GM18870 (cell line): ENCODE results near the gene KCNG4.
"Not testable (repeated sequence)": the region's sequence is repeated elsewhere in the genome, so short reads cannot be mapped to it uniquely, and the experiment has no call there.

Experiments used
- ATAC-seq: cut with Tn5 transposase; IDR thresholded peaks from one replicate; pipeline ENCODE4 v1.9.1; 2021; ENCODE audit warnings: moderate library complexity; ENCODE audit not compliant: unreplicated experiment

KCNG4 gene

DNA sequence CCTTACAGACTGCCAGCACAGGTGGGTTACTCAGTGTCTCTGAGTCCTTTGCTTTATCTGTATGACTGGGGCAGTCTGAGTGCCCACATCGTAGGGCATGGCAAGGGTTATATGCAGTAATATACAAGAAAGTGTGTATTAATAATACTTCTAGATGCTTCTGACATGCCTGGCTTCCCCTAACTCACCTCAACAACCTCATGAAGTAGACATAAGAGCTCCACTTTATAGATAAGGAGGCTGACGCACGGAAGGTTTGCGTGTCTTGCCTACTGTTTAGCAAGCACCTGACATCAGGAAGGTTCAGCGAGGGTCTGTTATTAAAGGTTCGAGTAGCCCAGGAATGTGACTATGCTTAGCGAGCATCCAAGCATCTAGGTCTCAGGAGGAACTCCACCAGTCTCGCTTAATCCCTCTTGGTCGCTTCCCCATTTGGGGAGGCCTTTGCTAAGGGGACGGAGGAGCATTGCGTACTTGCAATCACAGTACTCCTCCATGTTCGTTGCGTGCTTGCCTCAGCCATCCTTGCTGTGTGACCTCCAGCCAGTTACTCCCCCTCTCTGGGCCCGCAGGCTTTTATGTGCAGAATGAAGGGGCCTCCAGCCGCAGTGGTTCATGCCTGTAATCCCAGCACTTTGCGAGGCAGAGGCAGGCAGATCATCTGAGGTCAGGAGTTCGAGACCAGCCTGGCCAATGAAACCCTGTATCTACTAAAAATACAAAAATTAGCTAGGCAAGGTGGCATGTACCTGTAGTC, 1.6 kb downstream of the KCNG4 start:
- ATAC-seq = no peak

DNA sequence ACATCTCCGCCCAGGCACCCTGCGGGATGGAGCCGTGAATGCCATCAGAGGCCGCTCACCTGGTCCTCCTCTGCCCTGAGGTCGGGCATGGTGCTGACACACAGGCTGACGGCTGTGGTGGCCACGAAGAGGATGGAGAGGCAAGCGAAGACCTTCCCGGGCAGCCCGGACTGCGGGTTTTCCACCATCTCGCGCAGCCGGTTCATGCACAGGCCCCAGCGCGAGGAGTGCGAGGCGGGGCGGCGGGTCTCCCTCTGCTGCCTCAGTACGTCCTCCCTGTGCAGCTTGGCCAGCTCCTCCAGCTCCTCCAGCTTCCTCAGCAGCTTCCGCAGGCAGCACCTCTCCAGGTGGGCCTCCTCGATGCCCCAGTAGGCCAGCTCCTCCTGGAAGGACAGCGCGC, 3.1 kb downstream of the KCNG4 start:
- ATAC-seq = no peak

DNA sequence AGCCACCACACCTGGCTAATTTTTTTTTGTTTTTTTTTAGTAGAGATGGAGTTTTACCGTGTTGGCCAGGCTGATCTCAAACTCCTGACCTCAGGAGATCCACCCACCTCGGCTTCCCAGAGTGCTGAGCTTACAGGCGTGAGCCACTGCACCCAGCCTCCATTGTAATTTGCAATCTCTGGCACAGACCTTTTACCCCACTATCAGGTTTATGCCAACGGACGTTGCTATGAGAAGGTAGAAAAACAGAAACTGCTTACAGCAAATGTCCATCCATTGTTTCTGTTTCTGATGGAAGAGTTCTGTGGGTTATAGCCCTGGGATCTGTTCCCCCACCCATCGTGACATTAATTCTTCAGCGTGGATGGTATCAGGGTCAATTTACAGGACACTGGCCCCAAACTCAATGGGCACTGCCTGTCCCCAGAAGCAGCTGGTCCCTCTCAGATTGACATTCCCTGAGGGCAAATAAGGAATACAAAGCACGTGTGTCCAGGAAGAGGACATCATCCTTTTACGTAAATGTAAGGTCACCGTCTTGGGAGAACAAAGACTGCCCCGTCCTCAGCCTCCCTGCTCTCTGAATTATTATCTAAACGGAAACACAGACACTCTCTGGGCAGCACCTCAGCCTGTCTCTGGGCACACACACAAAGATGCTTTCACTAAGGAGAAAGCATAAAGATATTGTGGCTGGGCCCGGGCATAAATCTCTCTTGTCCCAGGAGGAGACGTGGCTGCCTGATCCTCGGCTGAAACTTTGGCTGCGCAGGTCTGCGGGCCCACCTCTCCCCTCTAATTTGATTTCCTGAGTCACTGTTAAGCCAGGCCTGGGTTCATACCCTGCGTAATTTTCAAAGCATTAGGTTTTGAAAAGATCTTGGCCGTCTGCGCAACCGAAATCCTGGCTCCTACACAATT, 5.2 kb downstream of the KCNG4 start:
- no peak for ATAC-seq

DNA sequence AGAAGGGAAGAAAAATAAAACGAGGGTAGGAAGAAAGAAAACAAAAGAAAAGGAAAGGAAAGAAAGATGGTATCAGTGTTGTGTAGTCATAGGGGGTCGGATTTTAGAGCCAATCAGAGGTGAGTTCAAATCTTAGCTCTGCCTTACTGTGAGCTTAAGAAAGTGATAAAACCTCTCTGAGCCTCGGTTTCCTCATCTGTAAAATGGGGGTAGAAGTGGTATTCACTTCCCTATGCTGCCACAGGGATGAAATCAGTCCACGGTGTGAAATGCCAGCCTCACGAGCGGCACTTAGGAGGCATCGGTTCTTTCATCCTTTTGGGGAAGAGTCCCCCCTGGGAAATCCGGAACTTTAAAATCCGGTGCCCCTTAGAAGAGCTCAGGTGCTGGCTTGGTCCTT, 6.1 kb downstream of the KCNG4 start:
- ATAC-seq = no peak

DNA sequence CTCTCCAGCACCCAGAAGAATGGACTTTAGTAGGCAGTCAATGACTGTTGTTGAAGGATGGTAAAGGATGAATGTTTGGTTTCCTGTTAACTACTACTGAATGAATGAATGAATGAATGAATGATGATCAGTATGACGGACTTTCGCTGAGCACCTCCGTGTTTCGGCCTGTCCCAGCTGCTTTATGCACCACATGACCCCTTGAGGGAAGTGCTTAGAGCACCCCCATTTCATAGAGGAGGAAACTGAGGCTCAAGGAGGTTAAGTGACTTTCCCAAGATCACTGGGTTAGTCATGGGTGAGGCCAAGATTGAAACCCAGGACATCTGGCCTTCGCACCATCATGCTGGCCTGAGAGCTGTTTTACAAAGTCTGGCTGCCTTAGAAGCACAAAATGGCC, 6.8 kb downstream of the KCNG4 start:
- ATAC-seq = no peak

DNA sequence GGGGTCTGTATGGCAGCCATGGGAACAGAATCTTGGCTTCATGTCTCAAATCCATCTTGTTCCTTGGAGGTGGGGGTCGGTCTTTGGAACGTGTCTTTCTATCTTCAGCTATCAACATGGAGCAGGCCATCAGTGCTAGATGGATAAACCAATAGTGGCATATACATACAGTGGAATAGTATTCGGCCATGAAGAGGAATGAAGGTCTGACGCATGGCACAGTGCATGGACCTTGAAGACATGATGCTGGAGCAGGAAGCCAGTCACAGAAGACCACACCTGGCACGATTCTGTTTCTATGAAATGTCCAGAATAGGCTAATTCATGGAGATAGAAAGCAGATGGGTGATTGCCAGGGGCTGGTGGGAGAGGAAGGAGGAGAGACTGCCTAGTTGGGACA, 7.8 kb downstream of the KCNG4 start:
- ATAC-seq = no peak

DNA sequence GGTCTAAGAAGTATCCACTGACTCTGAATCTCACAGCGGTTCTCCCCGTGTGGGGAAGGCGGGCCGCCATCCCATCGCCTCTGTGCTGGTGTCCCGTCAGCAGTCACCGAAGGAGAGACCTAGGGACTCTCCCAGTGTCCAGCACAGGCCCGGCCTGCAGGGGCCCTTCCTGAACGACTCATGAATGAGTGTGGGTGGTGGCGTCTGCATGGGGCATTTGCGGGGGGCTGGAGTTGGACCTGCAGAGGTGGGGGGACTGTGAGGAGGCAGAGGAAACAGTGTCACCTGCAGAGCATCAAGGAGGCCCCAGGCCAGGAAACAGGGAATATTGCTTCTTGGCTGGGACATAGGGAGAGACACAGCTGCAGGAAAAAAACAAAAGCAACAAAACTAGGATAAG, 10.3 kb downstream of the KCNG4 start:
- ATAC-seq = no peak

DNA sequence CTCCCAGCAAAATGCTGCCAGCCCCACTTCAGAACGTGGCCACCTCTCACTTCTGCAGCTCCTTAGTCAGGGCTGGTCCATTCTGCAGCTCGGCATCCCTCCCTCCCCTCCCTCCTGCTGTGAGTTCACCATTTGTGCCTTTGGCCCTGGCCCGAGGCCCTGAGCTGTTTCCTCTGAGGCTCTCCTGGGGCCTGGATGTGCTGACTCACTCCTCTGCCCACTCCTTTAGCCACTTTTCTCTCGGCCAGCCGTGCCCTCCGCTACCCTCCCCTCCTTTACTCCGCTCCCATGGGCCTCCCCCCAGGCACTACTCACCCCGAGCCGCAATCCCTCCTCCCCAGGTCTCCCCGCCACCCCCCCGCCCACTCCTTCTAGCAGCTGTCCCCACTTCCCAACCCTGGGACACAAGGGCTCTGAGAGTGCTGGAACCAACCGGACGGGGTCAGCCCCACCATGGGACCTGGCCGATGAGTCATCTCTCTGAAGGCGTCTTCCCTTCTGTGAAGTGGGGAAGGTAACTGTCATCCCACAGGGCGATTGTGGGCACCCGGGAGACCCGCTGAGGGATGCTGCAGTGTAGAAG, 11.5 kb downstream of the KCNG4 start:
- no peak for ATAC-seq

DNA sequence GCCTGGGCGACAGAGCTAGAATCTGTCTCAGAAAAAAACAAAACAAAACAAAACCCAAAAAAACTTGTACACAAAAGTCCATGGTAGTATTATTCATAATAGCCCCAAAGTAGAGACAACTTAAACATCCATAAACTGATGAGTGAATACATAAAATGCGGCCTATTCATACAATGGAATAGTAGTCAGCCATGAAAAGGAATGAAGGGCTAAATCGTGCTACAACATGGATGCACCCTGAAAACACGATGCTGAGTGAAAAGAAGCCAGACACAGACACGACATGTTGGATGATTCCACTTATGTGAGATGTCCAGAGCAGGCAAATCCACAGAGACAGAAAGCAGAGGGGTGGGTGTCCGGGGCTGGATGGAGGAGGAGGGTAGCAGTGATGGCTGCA, 12.3 kb downstream of the KCNG4 start:
- no peak for ATAC-seq

DNA sequence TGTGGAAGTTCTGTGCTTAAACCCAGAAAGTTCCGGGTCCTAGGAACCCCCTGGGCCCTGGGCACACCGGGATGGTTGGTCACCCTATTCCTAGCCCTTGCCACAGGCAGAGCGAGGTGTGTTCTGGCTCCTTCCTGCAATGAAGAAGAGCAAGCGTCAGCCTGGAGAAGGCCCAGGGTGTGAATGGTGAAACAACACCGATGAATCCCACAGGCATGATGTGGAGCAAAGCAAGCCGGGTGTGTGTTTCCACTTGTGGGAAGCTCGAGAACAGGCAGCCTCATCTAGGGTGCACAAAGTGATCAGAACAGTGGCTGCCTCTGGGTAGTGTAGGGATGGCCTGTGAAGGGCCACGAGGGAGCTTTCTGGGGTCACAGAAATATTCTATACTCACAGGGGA, 13.8 kb downstream of the KCNG4 start:
- ATAC-seq = no peak

DNA sequence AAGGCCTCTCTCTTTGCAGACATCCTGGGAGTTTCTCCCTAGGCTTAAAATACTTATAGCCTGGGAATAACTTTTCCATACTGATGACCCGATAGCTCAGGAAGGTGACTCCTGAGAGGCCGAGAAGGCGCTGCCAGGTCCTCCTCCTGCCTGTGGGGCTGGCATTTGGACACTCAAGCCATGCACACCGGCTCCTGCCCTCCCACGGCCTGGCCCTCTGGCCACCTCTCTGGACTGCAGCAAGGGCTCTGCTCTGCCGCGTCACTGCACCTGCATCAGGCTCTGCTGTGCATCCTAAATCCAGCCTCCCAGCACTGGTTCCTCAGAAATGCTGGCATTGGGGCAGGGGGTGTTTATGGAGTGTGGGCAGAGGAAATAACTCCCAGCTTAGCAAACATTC, 14.2 kb downstream of the KCNG4 start:
- no peak for ATAC-seq

DNA sequence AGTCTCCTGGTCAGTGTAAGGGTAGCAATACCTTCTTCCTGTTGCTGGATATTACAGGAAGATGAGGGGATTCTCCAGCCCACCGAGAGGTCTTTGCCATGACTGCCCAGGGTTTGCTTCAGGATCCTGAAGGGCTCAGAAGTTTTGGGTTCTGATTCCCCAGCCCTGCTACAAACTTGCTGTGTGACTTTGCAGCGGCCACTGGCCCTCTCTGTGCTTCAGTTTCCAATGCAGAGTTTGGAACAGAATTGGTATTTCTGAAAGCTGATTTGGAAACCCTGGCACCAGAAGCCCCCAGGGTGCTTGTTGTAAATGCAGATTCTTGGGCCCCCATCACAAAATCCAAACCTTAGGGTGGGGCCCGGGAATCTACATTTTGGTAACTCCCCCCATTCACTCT, 14.7 kb downstream of the KCNG4 start:
- ATAC-seq = no peak

DNA sequence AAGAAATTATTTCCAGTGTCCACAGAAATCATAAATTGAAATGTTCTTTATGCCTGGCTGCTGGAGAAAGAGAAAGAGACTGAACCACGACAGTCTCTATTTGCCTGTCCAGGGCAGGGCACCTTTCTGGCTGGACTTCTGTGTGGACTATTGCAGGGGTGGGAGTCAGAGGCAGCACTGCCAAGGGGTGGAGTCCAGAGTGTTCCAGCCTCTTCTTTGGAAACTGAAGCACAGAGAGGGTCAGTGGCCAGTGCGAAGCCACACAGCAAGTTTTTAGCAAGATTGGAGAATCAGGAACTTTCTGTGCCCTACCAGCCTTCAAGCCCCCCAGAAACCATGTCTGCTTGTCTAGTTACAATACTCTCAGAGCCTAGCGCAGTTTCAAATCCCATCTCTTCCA, 15.3 kb downstream of the KCNG4 start:
- ATAC-seq = no peak

DNA sequence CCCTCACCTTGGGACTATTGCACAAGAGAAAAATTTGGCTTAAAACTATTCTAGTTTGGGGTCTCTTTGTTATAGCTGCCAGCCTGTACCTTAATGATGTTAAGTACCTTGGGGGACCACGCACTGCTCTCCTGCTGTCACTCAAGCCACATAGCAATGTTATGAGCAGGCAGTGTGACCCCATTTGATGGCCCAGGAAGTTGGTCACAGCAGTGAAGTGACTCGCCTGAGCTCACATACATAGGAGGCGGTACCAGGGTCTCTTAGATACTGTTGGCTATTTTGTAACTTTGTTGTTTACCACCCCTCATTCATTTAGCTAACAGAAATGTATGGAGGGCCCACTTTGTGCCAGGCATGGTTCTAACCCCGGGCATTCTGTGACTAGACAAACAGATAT, 16.4 kb downstream of the KCNG4 start:
- no peak for ATAC-seq

DNA sequence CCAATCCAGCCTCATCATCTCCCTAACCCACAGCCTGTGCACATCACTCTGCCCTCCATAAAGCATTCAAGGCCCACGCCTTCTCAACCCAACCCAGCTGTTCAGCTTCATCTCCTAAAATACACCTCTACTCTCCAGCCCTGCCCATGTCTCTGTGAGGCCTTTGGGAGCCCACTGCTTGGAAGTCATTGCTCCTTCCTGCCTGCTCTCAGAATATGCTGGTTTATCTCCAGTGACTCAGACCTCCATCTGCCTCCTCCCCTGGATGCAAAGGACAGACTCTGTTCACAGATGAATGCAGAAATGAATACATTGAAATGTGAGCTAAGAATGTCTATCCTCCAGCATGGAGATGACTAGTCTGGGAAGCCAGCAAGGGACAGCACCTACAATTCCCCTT, 19.0 kb downstream of the KCNG4 start:
- ATAC-seq = no peak

DNA sequence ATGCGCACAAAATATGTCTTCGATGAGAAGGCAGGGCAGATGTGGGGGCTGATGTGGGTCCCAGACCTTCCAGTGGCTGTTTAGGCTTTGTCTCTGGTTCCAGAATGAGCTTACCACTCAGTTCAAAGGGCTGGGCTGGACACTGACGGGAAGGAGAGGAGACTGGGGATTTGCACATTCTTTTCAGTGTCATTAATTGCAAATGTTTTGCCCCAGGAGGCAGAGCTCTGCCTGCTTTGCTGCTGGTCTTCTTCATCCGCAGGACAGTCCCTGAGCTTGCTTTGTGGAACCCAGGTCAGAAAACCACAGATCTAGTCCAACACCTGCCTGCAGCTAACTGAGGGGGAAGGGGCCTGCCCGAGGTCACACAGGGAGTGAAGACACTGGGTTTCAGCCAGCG, 20.9 kb downstream of the KCNG4 start:
- no peak for ATAC-seq

DNA sequence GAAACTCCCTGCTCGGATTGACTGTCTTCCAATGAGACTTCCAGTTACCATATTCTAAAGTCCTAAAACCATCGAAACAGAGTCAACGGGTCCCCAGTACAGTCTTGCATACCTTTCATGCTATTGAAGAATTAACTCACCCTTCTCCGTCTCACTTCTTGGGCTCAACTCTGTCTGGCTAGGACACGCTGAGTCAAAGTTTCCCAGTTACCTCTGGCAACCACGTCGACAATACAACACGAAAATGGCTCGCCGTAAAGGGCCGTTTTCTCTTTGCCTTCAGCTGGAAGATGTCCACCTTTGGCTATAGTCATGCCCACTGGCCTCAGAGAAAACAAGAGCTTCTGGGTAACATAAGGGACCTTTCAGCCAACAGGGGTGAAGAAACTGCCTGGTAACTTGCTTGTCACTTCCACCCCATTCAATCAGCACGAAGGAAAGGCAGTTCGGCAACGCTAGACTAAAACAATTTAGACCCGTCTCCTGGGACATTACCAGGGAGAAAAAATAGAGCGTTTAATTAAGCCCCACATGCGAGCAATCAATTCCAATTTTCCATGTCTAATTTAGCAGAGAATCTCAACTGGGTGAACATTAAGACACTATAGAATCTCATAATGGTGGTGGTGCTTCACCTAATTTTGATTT, 21.5 kb downstream of the KCNG4 start:
- ATAC-seq = no peak

DNA sequence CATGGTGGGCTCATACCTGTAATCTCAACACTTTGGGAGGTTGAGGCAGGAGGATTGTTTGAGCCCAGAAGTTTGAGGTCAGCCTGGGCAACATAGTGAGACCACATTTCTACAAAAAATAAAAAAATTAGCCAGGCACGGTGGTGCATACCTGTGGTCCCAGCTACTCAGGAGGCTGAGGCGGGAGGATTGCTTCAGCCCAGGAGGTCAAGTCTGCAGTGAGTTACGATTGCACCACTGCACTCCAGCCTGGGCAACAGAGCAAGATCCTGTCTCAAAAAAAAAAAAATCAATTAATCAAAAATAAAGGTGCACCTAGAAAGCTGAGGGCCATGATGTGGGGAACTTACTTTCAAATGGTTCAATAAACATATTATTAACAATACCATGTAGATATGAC, 23.7 kb downstream of the KCNG4 start:
- not testable (repeated sequence) for ATAC-seq

DNA sequence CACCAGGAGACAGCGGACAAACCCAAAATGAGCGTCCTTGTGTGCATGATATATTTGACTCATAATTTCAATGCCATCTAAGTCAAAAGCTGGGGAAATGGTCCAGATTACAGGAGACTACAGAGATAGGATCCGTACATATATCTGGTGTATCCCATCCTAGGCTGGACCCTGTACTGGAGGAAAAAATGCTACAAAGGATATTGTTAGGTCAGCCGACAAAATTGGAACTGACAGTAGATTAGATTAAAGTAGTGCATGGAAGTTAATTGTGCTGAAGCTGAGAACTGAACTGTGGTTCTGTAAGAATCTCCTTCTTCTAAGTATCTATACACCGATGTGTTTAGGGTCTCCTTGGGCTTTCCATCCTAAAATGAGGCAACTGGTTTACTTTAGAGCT, 24.3 kb downstream of the KCNG4 start:
- no peak for ATAC-seq

DNA sequence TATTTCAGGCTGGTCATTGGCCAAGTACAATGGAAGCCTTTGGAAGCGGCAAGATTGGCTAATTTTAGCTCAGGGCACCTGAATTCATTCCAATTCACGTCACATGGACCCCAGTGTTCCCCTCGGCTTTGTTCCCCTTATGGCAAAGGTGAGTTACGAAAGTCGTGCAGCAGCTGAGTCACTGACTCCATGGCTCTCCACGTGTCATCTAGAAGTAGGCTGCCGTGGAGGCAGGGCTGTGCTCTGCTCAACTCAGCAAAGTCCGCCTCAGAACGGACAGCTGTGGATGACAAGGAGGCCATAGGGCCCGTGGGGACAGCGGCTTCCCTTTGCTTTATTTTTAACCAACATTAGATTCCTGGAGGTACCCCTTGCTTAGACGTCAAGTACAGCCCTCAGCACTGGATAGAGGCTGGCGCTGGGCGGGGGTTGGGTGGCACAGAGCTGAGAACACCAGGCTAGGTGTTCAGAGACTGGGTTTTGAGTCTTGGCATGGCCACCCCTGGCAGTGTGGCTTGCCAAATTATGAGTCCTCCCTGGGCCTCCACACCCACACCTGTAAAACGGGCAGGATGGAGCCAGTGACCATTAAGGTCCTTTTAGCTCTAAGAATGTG, 25.3 kb downstream of the KCNG4 start:
- no peak for ATAC-seq

DNA sequence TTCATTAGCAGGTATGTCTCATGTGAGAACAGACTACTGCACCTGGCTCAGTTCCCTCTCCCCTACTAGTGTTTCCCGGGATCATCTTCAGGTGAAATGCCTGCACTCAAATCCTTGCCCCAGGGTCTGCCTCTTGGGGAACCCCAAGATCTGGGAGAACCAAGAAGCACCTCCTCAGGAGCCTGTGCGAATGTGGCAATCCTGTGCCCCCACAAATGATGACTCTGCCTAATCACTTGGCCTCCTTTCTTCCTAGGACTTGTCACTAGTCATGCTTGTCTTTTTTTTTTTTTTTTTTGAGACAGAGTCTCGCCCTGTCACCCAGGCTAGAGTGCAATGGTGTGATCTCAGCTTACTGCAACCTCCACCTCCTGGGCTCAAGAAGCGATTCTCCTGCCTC, 27.2 kb downstream of the KCNG4 start:
- ATAC-seq = no peak
